Activated T-cell treated with anti-CD3 and anti-CD28 coated beads, Interleukin-2, amount 50 U/mL, for 24 hours (primary cell): ENCODE data around the gene DDIAS.
"Not testable (repeated sequence)": the region's sequence is repeated elsewhere in the genome, so short reads cannot be mapped to it uniquely, and the experiment has no call there.

Source experiments
- DNase-seq: peaks from one replicate; pipeline ENCODE4 v3.0.0-alpha.2; 2020
- H3K27ac Mint-ChIP-seq: 2 replicates; pipeline ENCODE4 v1.8.0; 2020; ENCODE audit warnings: mild to moderate bottlenecking, mixed read lengths
- H3K27me3 Mint-ChIP-seq: 2 replicates; pipeline ENCODE4 v1.8.0; 2020; ENCODE audit warnings: mixed read lengths
- H3K36me3 Mint-ChIP-seq: 2 replicates; pipeline ENCODE4 v1.8.0; 2020; ENCODE audit warnings: low read depth, mixed read lengths
- H3K4me1 Mint-ChIP-seq: 2 replicates; pipeline ENCODE4 v1.8.0; 2020; ENCODE audit warnings: low read depth, mixed read lengths
- H3K4me3 Mint-ChIP-seq: 2 replicates; pipeline ENCODE4 v1.8.0; 2020; ENCODE audit warnings: mild to moderate bottlenecking, moderate library complexity, mixed read lengths
- H3K9me3 Mint-ChIP-seq: 2 replicates; pipeline ENCODE4 v1.8.0; 2020; ENCODE audit warnings: mixed read lengths

DDIAS gene

GRCh38 chr11:82927264-82927880, 25.8 kb downstream of the DDIAS start:
- no peak for DNase-seq
- H3K36me3 Mint-ChIP-seq: peaks cover 73% of the 10 kb centered on the region
- no peak overlapping the region for H3K4me3 Mint-ChIP-seq
- H3K9me3 Mint-ChIP-seq: no peaks in the 10 kb centered on the region
- H3K27ac Mint-ChIP-seq: no peak overlapping the region
- peaks cover 29% of the 10 kb centered on the region for H3K4me1 Mint-ChIP-seq
- no peaks in the 10 kb centered on the region for H3K27me3 Mint-ChIP-seq

- Mint-ChIP-seq H3K4me3 (no peak overlapping the region), H3K9me3 (no peaks in the 10 kb centered on the region), H3K4me1 (peaks cover 32% of the 10 kb centered on the region), H3K27me3 (no peaks in the 10 kb centered on the region), H3K36me3 (peaks cover 73% of the 10 kb centered on the region), H3K27ac (no peak overlapping the region)
- no peak for DNase-seq
Observed at GRCh38 chr11:82929121-82929520, 27.6 kb downstream of the DDIAS start.

GRCh38 chr11:82930229-82930628, 28.7 kb downstream of the DDIAS start:
- H3K27ac Mint-ChIP-seq: no peak overlapping the region
- H3K4me3 Mint-ChIP-seq: no peak overlapping the region
- H3K27me3 Mint-ChIP-seq: no peaks in the 10 kb centered on the region
- H3K9me3 Mint-ChIP-seq: no peaks in the 10 kb centered on the region
- H3K36me3 Mint-ChIP-seq: peaks cover 75% of the 10 kb centered on the region
- no peak for DNase-seq
- peaks cover 30% of the 10 kb centered on the region for H3K4me1 Mint-ChIP-seq

GRCh38 chr11:82930734-82931133, 29.2 kb downstream of the DDIAS start:
- peaks cover 30% of the 10 kb centered on the region for H3K4me1 Mint-ChIP-seq
- H3K4me3 Mint-ChIP-seq: no peak overlapping the region
- no peak for DNase-seq
- no peaks in the 10 kb centered on the region for H3K27me3 Mint-ChIP-seq
- no peak overlapping the region for H3K27ac Mint-ChIP-seq
- no peaks in the 10 kb centered on the region for H3K9me3 Mint-ChIP-seq
- H3K36me3 Mint-ChIP-seq: peaks cover 77% of the 10 kb centered on the region

- Mint-ChIP-seq H3K27me3 (no peaks in the 10 kb centered on the region), H3K4me3 (no peak overlapping the region), H3K36me3 (peaks cover 76% of the 10 kb centered on the region), H3K9me3 (no peaks in the 10 kb centered on the region), H3K4me1 (peaks cover 25% of the 10 kb centered on the region), H3K27ac (no peak overlapping the region)
- DNase-seq: no peak
Observed at GRCh38 chr11:82932564-82932963, 31.0 kb downstream of the DDIAS start.

- H3K27ac Mint-ChIP-seq: no peak overlapping the region
- no peak for DNase-seq
- peaks cover 12% of the 10 kb centered on the region for H3K9me3 Mint-ChIP-seq
- H3K4me3 Mint-ChIP-seq: no peak overlapping the region
- peaks cover 25% of the 10 kb centered on the region for H3K4me1 Mint-ChIP-seq
- H3K36me3 Mint-ChIP-seq: peaks cover 52% of the 10 kb centered on the region
- no peaks in the 10 kb centered on the region for H3K27me3 Mint-ChIP-seq
Observed at GRCh38 chr11:82936261-82936660, 34.7 kb downstream of the DDIAS start.

- no peaks in the 10 kb centered on the region for H3K27me3 Mint-ChIP-seq
- H3K9me3 Mint-ChIP-seq: peaks cover 12% of the 10 kb centered on the region
- peaks cover 15% of the 10 kb centered on the region for H3K4me1 Mint-ChIP-seq
- DNase-seq: no peak
- peaks cover 39% of the 10 kb centered on the region for H3K36me3 Mint-ChIP-seq
- no peak overlapping the region for H3K27ac Mint-ChIP-seq
- H3K4me3 Mint-ChIP-seq: no peak overlapping the region
Observed at GRCh38 chr11:82937554-82937953, 36.0 kb downstream of the DDIAS start.

- H3K36me3 Mint-ChIP-seq: peaks cover 20% of the 10 kb centered on the region
- H3K27ac Mint-ChIP-seq: no peak overlapping the region
- H3K4me3 Mint-ChIP-seq: no peak overlapping the region
- H3K27me3 Mint-ChIP-seq: no peaks in the 10 kb centered on the region
- H3K4me1 Mint-ChIP-seq: peaks cover 10% of the 10 kb centered on the region
- DNase-seq: no peak
- H3K9me3 Mint-ChIP-seq: peaks cover 21% of the 10 kb centered on the region
Observed at GRCh38 chr11:82939456-82939855, 37.9 kb downstream of the DDIAS start.

GRCh38 chr11:82942376-82942775, 40.8 kb downstream of the DDIAS start:
- Mint-ChIP-seq H3K4me1 (peaks cover 18% of the 10 kb centered on the region), H3K4me3 (no peak overlapping the region), H3K27ac (no peak overlapping the region), H3K27me3 (no peaks in the 10 kb centered on the region), H3K9me3 (peaks cover 23% of the 10 kb centered on the region), H3K36me3 (peaks cover 4% of the 10 kb centered on the region)
- no peak for DNase-seq

- peaks cover 18% of the 10 kb centered on the region for H3K4me1 Mint-ChIP-seq
- H3K36me3 Mint-ChIP-seq, H3K27ac Mint-ChIP-seq: not testable (repeated sequence)
Observed at GRCh38 chr11:82943430-82943829, 41.9 kb downstream of the DDIAS start.

GRCh38 chr11:82944198-82944597, 42.7 kb downstream of the DDIAS start:
- Mint-ChIP-seq H3K27me3 (no peaks in the 10 kb centered on the region), H3K9me3 (peaks cover 23% of the 10 kb centered on the region), H3K36me3 (peaks cover 4% of the 10 kb centered on the region), H3K4me1 (peaks cover 18% of the 10 kb centered on the region), H3K4me3 (no peak overlapping the region), H3K27ac (no peak overlapping the region)
- no peak for DNase-seq

More at GRCh38 chr11:82943430-82943829, 41.9 kb downstream of the DDIAS start:
- DNase-seq, H3K4me3 Mint-ChIP-seq, H3K27me3 Mint-ChIP-seq: not testable (repeated sequence)
- peaks cover 23% of the 10 kb centered on the region for H3K9me3 Mint-ChIP-seq

- H3K27me3 Mint-ChIP-seq, H3K36me3 Mint-ChIP-seq, H3K4me3 Mint-ChIP-seq, DNase-seq, H3K27ac Mint-ChIP-seq: not testable (repeated sequence)
- peaks cover 20% of the 10 kb centered on the region for H3K9me3 Mint-ChIP-seq
- H3K4me1 Mint-ChIP-seq: peaks cover 15% of the 10 kb centered on the region
Observed at GRCh38 chr11:82945041-82945440, 43.5 kb downstream of the DDIAS start.

- H3K27me3 Mint-ChIP-seq: no peaks in the 10 kb centered on the region
- no peak overlapping the region for H3K4me3 Mint-ChIP-seq
- no peak overlapping the region for H3K27ac Mint-ChIP-seq
- no peak for DNase-seq
- H3K36me3 Mint-ChIP-seq: peaks cover 2% of the 10 kb centered on the region
- peaks cover 15% of the 10 kb centered on the region for H3K9me3 Mint-ChIP-seq
- H3K4me1 Mint-ChIP-seq: peaks cover 12% of the 10 kb centered on the region
Observed at GRCh38 chr11:82945682-82946081, 44.1 kb downstream of the DDIAS start.

GRCh38 chr11:82949352-82949751, 47.8 kb downstream of the DDIAS start:
- H3K27me3 Mint-ChIP-seq: no peaks in the 10 kb centered on the region
- H3K36me3 Mint-ChIP-seq: peaks cover 23% of the 10 kb centered on the region
- no peak overlapping the region for H3K27ac Mint-ChIP-seq
- no peak for DNase-seq
- peaks cover 25% of the 10 kb centered on the region for H3K9me3 Mint-ChIP-seq
- peaks cover 8% of the 10 kb centered on the region for H3K4me1 Mint-ChIP-seq
- no peak overlapping the region for H3K4me3 Mint-ChIP-seq

- not testable (repeated sequence) for H3K27me3 Mint-ChIP-seq, DNase-seq, H3K4me1 Mint-ChIP-seq, H3K27ac Mint-ChIP-seq, H3K4me3 Mint-ChIP-seq
- H3K9me3 Mint-ChIP-seq: peaks cover 32% of the 10 kb centered on the region
- peaks cover 30% of the 10 kb centered on the region for H3K36me3 Mint-ChIP-seq
Observed at GRCh38 chr11:82950502-82950901, 49.0 kb downstream of the DDIAS start.
